Measurements from ENCODE around the gene SLC18A2. TPM values are rescaled to one million over a fixed set of nuclear protein-coding genes. Genes with fewer than 3 reads are reported as not detected.
"Not testable (repeated sequence)": the region's sequence is repeated elsewhere in the genome, so short reads cannot be mapped to it uniquely, and the experiment has no call there.

SLC18A2 gene
- total RNA-seq, 2 experiments from 2014 or later, result not detected

DNA sequence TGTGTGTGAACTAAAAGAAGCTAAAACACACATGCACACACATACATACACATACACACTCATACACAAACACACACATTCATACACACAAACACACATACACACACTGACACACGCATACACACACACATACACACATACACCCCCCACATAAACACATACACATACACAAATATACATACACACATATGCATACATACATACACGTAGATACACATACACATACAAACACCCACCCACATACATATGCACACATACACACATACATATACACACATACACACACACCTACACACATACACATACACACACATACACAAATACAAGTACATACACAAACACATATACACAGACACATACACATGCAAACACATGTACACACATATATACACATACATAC, 28.0 kb downstream of the SLC18A2 start:
- ChIA-PET CTCF (no interaction called here), POLR2A (no interaction called here)
- no peak overlapping the region for H3K27ac Mint-ChIP-seq

DNA sequence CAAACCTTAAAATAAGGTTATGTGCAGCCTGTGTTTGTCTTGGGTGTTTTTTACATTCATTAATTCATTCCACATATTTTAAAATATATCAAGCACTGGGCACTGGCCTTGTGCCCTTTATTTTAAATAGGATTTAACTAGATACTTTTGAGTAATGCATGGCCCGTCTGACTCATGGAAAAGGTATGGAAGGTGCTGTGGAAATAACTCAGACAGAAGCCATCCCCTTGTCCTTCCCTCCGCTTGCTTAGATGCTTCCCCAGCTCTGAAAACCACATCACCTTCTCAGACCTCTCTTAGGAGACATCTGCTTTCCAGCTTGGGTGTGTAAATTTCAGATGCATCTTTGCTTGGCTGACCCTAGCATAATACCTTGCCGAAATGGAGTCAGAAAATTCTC, 30.5 kb downstream of the SLC18A2 start:
- ATAC-seq (no peak), DNase-seq (no peak)
- POLR2A ChIA-PET, result no interaction called here
- no peaks in the 10 kb centered on the region for H3K36me3 Mint-ChIP-seq (ENCODE audit: low read depth)
- no peak overlapping the region for H3K27ac Mint-ChIP-seq
- no peaks in the 10 kb centered on the region for H3K9me3 Mint-ChIP-seq (ENCODE audit: insufficient read depth)
- no peak overlapping the region for H3K4me3 Mint-ChIP-seq
- H3K27me3 Mint-ChIP-seq (ENCODE audit: low read depth), result no peaks in the 10 kb centered on the region
- CTCF ChIA-PET, result no interaction called here
- H3K4me1 Mint-ChIP-seq (ENCODE audit: low read depth), result no peaks in the 10 kb centered on the region

More for the DNA sequence above, 28.0 kb downstream of the SLC18A2 start:
- no peaks in the 10 kb centered on the region for H3K27me3 Mint-ChIP-seq (ENCODE audit: low read depth)
- no peak for DNase-seq
- H3K4me1 Mint-ChIP-seq (ENCODE audit: low read depth), result no peaks in the 10 kb centered on the region
- no peaks in the 10 kb centered on the region for H3K36me3 Mint-ChIP-seq (ENCODE audit: low read depth)
- no peak overlapping the region for H3K4me3 Mint-ChIP-seq
- no peak for ATAC-seq
- H3K9me3 Mint-ChIP-seq (ENCODE audit: insufficient read depth), result no peaks in the 10 kb centered on the region

DNA sequence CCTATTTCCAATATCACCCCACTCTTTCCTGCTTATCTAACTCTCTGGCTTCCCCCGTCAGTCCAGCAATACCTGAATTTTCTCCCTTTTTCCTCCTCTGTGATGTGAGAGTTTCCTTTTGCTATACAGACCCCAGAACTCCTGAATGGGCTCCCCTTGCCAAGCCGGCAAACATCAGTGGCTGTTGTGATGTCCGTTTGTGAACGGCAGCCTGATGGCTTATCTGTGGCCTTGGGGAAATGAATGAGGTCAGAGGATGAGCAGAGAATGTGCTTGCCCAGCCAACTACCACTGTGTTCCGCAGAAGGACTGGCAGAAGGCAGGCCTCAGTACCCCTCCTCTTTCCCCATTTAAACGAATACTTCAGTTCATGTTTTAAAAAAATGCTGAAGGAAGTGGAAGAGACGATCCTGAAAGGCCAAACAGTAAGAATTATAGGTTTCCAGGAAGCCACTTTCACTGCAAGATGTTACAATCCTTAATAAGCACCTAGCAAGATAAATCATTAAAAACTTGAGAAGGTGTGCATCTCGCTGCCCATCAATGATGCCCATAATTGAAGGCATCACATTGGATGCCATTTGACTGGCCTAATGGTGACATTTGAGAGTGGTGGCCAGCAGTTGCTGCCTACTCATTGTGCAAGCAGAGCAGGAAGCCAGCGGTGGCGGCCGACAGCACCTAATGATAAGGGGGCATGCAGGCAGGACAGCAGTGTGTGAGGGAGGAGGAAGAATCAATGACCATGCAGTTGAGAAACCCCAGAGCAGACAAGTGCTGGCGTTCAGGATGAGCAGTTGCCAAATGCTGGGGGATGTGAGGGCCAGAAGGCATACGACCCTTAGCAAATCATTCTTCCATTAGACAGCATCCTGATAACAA, 31.5 kb downstream of the SLC18A2 start:
- ChIA-PET POLR2A (interaction anchor here (0.7 kb wide), 1 partner anchor 88 kb away, joined by 3 read pairs; no protein-coding TSS in a partner anchor), CTCF (no interaction called here)
- Mint-ChIP-seq H3K27me3 (ENCODE audit: low read depth) (no peaks in the 10 kb centered on the region), H3K4me1 (ENCODE audit: low read depth) (no peaks in the 10 kb centered on the region), H3K27ac (no peak overlapping the region), H3K9me3 (ENCODE audit: insufficient read depth) (no peaks in the 10 kb centered on the region), H3K36me3 (ENCODE audit: low read depth) (peaks cover 2% of the 10 kb centered on the region), H3K4me3 (no peak overlapping the region)
- DNase-seq (no peak), ATAC-seq (no peak)

DNA sequence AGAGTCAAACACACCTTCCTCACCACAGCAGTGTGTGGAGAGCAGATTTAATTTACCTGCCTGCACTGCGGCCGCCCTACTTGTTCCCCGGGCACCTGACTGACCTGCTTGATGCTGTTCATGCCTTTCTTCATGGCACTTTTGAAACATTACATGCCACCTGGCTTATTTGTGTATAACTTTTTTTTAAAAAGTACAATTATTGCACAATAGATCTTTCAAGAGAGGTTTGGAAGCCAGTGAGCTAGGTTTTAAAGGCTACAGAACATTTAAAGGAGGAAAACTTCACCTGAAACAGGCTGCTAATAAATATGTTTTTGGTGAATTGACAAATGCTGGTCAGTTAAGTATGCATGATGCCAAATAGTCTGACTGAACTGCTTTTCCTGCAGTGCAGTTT, 33.1 kb downstream of the SLC18A2 start:
- ATAC-seq (no peak), DNase-seq (no peak)
- ChIA-PET CTCF (no interaction called here), POLR2A (interaction anchor here (0.6 kb wide), 1 partner anchor 1939 kb away, joined by 3 read pairs; no protein-coding TSS in a partner anchor)
- no peaks in the 10 kb centered on the region for H3K9me3 Mint-ChIP-seq (ENCODE audit: insufficient read depth)
- no peak overlapping the region for H3K4me3 Mint-ChIP-seq
- no peaks in the 10 kb centered on the region for H3K4me1 Mint-ChIP-seq (ENCODE audit: low read depth)
- no peak overlapping the region for H3K27ac Mint-ChIP-seq
- H3K27me3 Mint-ChIP-seq (ENCODE audit: low read depth), result no peaks in the 10 kb centered on the region
- peaks cover 2% of the 10 kb centered on the region for H3K36me3 Mint-ChIP-seq (ENCODE audit: low read depth)

DNA sequence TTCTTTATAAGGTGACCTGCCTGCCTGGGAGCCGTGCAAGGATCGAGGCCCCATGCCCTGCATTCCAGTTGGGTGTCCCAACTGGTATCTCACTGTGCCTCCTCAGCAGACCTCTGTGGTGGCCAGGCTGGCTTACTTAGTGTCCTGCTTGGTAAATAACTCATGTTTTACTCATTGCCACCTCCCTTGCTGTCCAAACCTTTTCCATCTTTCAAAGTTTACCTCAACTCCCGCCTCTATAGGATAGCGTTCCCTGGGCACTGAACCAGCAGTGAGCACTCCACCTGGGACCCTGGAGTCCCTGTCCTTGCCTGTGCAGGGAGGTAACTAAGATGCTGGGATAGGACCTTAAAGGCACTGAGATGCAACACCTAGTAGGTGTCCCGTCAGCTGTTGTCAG, 33.6 kb downstream of the SLC18A2 start:
- Mint-ChIP-seq H3K4me1 (ENCODE audit: low read depth) (no peaks in the 10 kb centered on the region), H3K4me3 (no peak overlapping the region), H3K27me3 (ENCODE audit: low read depth) (no peaks in the 10 kb centered on the region), H3K9me3 (ENCODE audit: insufficient read depth) (no peaks in the 10 kb centered on the region), H3K27ac (no peak overlapping the region), H3K36me3 (ENCODE audit: low read depth) (peaks cover 2% of the 10 kb centered on the region)
- ChIA-PET POLR2A (no interaction called here), CTCF (interaction anchor here (0.9 kb wide), 1 partner anchor 168 kb away, joined by 3 read pairs; no protein-coding TSS in a partner anchor)
- no peak for ATAC-seq
- DNase-seq, result no peak

DNA sequence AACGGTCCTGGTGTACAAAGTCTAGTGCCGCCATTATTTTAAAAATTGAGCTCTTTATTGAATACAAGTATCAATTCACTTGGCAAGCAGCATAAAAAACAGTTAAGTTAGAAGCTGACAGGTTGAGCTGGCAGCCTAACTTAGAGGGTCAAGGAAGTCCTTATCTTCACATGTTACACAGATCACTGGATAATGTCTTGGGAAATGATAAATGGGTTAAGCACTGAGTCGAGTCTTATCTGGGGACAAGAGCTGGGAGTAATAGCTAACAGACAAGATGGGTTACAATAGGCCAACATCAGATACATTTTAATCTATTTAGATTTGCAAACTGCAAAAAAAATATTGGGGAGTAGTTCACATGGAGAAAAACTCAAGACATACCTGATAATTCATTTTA, 34.2 kb downstream of the SLC18A2 start:
- Mint-ChIP-seq H3K36me3 (ENCODE audit: low read depth) (peaks cover 2% of the 10 kb centered on the region), H3K4me1 (ENCODE audit: low read depth) (no peaks in the 10 kb centered on the region), H3K27ac (no peak overlapping the region), H3K9me3 (ENCODE audit: insufficient read depth) (no peaks in the 10 kb centered on the region), H3K27me3 (ENCODE audit: low read depth) (no peaks in the 10 kb centered on the region), H3K4me3 (no peak overlapping the region)
- ChIA-PET CTCF (interaction anchor here (0.9 to 1.6 kb wide), 2 partner anchors 13 to 168 kb away, joined by 3 to 4 read pairs; no protein-coding TSS in a partner anchor), POLR2A (no interaction called here)
- DNase-seq (no peak), ATAC-seq (no peak)

DNA sequence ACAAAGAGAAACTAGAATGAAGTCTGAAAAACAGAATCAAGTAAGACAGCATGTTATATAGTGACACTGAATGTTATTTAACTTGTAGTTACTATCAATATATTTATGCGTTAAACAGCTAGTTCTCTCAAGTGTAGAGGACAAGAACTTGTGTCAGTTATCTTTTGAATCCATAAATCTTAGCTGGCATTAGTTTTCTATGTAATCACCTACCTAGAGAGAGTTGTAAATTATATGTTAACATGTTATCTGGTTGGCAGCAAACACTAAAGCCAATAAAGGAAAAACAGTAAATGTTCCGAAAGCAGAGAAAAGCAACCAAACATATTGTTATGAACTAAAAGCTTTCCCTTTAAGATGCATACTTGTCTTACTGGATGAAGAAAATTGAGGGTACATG, 36.8 kb downstream of the SLC18A2 start:
- no peak for ATAC-seq
- ChIA-PET POLR2A (no interaction called here), CTCF (interaction anchor here (1.3 kb wide), 1 partner anchor 61 kb away, joined by 4 read pairs; no protein-coding TSS in a partner anchor)
- H3K4me1 Mint-ChIP-seq (ENCODE audit: low read depth), result no peaks in the 10 kb centered on the region
- no peaks in the 10 kb centered on the region for H3K27me3 Mint-ChIP-seq (ENCODE audit: low read depth)
- no peak for DNase-seq
- H3K9me3 Mint-ChIP-seq (ENCODE audit: insufficient read depth), result no peaks in the 10 kb centered on the region
- H3K36me3 Mint-ChIP-seq (ENCODE audit: low read depth), result peaks cover 2% of the 10 kb centered on the region
- no peak overlapping the region for H3K4me3 Mint-ChIP-seq
- H3K27ac Mint-ChIP-seq, result no peak overlapping the region

DNA sequence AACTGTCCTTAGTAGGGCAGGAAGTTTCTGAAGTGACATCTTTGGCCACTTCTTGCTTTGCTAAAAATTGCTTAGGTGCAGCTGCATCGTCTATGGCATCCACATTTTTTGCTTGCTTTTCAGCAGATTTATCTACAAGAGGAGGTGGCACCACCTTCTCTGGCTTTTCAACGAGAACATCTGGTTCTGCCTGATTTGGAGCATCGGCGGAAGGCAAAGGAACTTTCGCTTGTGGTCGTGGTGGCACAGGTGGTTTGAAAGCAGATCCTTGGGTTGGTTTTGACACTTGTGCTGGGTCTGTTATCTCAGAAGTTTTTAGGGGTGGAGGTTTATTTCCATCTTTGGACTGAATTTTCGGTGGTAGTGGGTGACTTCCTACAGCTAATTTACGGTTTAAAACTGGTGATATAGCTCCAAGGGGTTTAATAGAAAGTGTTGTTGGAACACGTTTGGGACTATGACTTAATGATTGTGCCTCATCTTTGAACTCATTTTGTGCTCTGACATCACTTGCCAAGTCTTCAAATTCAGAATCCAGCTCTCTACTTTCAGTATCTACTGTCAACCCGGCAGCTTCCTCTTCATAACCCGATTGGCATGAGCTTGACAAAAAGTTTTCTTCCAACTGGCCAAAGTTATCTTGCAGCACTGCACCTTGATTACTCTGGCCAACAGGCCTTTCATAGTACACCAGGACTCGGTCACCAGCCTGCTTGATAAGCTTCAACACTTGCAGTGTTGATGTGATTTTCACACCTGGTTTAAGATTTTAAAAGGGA, 44.0 kb downstream of the SLC18A2 start:
- H3K27ac Mint-ChIP-seq, result no peak overlapping the region
- ATAC-seq, result no peak

DNA sequence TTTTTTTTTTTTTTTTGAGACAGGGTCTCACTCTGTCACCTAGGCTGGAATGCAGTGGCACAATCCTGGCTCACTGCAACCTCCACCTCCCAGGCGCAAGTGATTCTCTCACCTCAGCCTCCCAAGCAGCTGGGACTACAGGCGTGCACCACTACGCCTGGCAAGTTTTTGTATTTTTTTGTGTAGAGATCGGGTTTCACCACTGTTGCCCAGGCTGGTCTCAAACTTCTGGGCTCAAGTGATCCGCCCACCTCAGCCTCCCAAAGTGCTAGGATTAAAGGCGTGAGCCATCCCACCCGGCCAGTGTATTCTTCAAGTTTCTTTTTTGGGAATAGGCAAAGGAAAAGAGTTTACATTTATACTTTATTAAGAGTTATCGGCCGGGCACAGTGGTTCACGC, 50.0 kb downstream of the SLC18A2 start:
- ATAC-seq; H3K4me1 Mint-ChIP-seq (ENCODE audit: low read depth); DNase-seq; H3K27ac Mint-ChIP-seq; H3K4me3 Mint-ChIP-seq; CTCF ChIA-PET; POLR2A ChIA-PET; H3K9me3 Mint-ChIP-seq (ENCODE audit: insufficient read depth); H3K27me3 Mint-ChIP-seq (ENCODE audit: low read depth): not testable (repeated sequence)
- peaks cover 12% of the 10 kb centered on the region for H3K36me3 Mint-ChIP-seq (ENCODE audit: low read depth)

More for the DNA sequence above, 44.0 kb downstream of the SLC18A2 start:
- Mint-ChIP-seq H3K9me3 (ENCODE audit: insufficient read depth) (no peaks in the 10 kb centered on the region), H3K4me1 (ENCODE audit: low read depth) (peaks cover 8% of the 10 kb centered on the region), H3K36me3 (ENCODE audit: low read depth) (peaks cover 25% of the 10 kb centered on the region), H3K27me3 (ENCODE audit: low read depth) (no peaks in the 10 kb centered on the region), H3K4me3 (no peak overlapping the region)
- ChIA-PET POLR2A (no interaction called here), CTCF (interaction anchor here (0.8 to 3.9 kb wide), 3 partner anchors 34 to 110 kb away, joined by 3 to 20 read pairs (median 7); no protein-coding TSS in a partner anchor)
- DNase-seq, result no peak

DNA sequence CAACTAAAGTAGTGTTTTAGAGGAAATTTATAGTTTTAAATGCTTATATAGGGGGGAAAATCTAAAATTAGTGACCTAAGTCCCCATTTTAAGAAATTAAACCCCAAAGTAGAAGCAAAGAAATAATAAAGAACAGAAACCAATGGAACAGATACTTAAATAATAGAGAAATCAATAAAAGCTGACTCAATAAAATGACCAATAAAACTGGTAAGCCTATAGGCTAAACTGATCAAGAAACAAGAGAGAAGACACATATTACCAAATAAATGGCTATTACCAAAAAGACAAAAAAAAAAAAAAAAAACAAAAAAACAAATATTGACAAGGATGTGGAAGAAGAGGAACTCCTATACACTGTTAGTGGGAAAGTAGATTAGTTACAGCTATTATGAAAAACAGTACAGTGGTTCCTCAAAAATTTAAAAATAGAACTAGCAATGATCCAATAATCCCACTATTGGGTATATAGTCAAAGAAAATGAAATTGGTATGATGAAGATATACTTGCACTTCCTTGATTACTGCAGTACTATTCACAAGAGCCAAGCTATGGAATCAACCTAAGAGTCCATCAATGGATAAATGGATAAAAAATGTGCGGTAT, 53.2 kb downstream of the SLC18A2 start:
- ChIA-PET POLR2A (interaction anchor here (0.6 kb wide), 1 partner anchor 675 kb away, joined by 3 read pairs; no protein-coding TSS in a partner anchor), CTCF (interaction anchor here (1.8 kb wide), 1 partner anchor 23 kb away, joined by 3 read pairs; no protein-coding TSS in a partner anchor)
- Mint-ChIP-seq H3K4me1 (ENCODE audit: low read depth) (no peaks in the 10 kb centered on the region), H3K27me3 (ENCODE audit: low read depth) (no peaks in the 10 kb centered on the region), H3K4me3 (no peak overlapping the region), H3K36me3 (ENCODE audit: low read depth) (peaks cover 12% of the 10 kb centered on the region), H3K9me3 (ENCODE audit: insufficient read depth) (peaks cover 2% of the 10 kb centered on the region), H3K27ac (no peak overlapping the region)
- ATAC-seq (no peak), DNase-seq (no peak)

DNA sequence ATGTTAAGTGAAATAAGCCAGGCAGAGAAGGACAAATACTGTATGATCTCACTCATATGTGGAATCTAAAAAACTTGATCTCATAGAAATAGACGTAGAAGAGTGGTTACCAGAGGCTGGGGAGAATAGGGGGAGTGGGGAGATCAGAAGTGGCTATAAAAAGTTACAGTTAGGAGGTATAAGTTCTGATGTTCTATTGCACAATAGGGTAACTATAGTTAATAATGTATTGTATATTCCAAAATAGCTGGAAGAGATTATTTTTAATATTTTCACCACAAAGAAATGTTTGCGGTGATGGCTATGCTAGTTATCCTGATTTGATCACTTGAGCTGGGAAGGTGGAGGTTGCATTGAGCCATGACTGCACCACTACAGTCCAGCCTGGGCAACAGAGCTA, 53.8 kb downstream of the SLC18A2 start:
- H3K4me1 Mint-ChIP-seq (ENCODE audit: low read depth), result no peaks in the 10 kb centered on the region
- H3K27ac Mint-ChIP-seq, result no peak overlapping the region
- POLR2A ChIA-PET, result interaction anchor here (0.6 kb wide), 1 partner anchor 676 kb away, joined by 3 read pairs; no protein-coding TSS in a partner anchor
- no peak for DNase-seq
- H3K9me3 Mint-ChIP-seq (ENCODE audit: insufficient read depth), result peaks cover 8% of the 10 kb centered on the region
- no peak for ATAC-seq
- peaks cover 9% of the 10 kb centered on the region for H3K36me3 Mint-ChIP-seq (ENCODE audit: low read depth)
- no peak overlapping the region for H3K4me3 Mint-ChIP-seq
- H3K27me3 Mint-ChIP-seq (ENCODE audit: low read depth), result no peaks in the 10 kb centered on the region
- CTCF ChIA-PET, result interaction anchor here (1.8 kb wide), 1 partner anchor 23 kb away, joined by 3 read pairs; no protein-coding TSS in a partner anchor

Measured in activated CD8-positive, alpha-beta T cell treated with anti-CD3 and anti-CD28 coated beads, Interleukin-2, amount 10 ng/mL, durations not matched to agents 7 days and 5 days (primary cell).